ENCODE measurements around the gene MYO18A. TPM values are rescaled to one million over a fixed set of nuclear protein-coding genes. Genes with fewer than 3 reads are reported as not detected.
"Not testable (repeated sequence)": the region's sequence is repeated elsewhere in the genome, so short reads cannot be mapped to it uniquely, and the experiment has no call there.

Gene MYO18A
- total RNA-seq, 1 experiment from 2014 or later, result 108 TPM

- DNase-seq (ENCODE audit: low spot score), result no peak
Measured at GRCh38 chr17:29194669-29195068, 14.5 kb upstream of the MYO18A start.

- no peak for DNase-seq (ENCODE audit: low spot score)
Measured at GRCh38 chr17:29193146-29193545, 12.9 kb upstream of the MYO18A start.

- DNase-seq (ENCODE audit: low spot score), result no peak
Measured at GRCh38 chr17:29190592-29191207, 10.5 kb upstream of the MYO18A start.

GRCh38 chr17:29190039-29190438, 9.8 kb upstream of the MYO18A start:
- DNase-seq (ENCODE audit: low spot score), result no peak

- DNase-seq (ENCODE audit: low spot score), result no peak
Measured at GRCh38 chr17:29189355-29189754, 9.2 kb upstream of the MYO18A start.

GRCh38 chr17:29181226-29181625, 1.0 kb upstream of the MYO18A start:
- no peak for DNase-seq (ENCODE audit: low spot score)

- no peak for DNase-seq (ENCODE audit: low spot score)
Measured at GRCh38 chr17:29180788-29181160, 576 bp upstream of the MYO18A start.

- peak; percentile 84 for DNase-seq (ENCODE audit: low spot score)
Measured at GRCh38 chr17:29179232-29180033, 765 bp downstream of the MYO18A start.

GRCh38 chr17:29178750-29179231, 1.4 kb downstream of the MYO18A start:
- peak; percentile 83 for DNase-seq (ENCODE audit: low spot score)

GRCh38 chr17:29177871-29178749, 2.1 kb downstream of the MYO18A start:
- DNase-seq (ENCODE audit: low spot score), result peak; percentile 85

- DNase-seq (ENCODE audit: low spot score), result no peak
Measured at GRCh38 chr17:29177541-29177870, 2.7 kb downstream of the MYO18A start.

GRCh38 chr17:29176558-29177351, 3.4 kb downstream of the MYO18A start:
- DNase-seq (ENCODE audit: low spot score), result peak; percentile 68

GRCh38 chr17:29175349-29175748, 4.8 kb downstream of the MYO18A start:
- no peak for DNase-seq (ENCODE audit: low spot score)

GRCh38 chr17:29172589-29172988, 7.6 kb downstream of the MYO18A start:
- no peak for DNase-seq (ENCODE audit: low spot score)

- DNase-seq (ENCODE audit: low spot score), result no peak
Measured at GRCh38 chr17:29170682-29171081, 9.5 kb downstream of the MYO18A start.

GRCh38 chr17:29169806-29170591, 10.2 kb downstream of the MYO18A start:
- no peak for DNase-seq (ENCODE audit: low spot score)

- DNase-seq (ENCODE audit: low spot score), result not testable (repeated sequence)
Measured at GRCh38 chr17:29168759-29169126, 11.5 kb downstream of the MYO18A start.

- no peak for DNase-seq (ENCODE audit: low spot score)
Measured at GRCh38 chr17:29168079-29168758, 12.0 kb downstream of the MYO18A start.

GRCh38 chr17:29167393-29168078, 12.7 kb downstream of the MYO18A start:
- DNase-seq (ENCODE audit: low spot score), result no peak
